SU-DHL-6 (cell line): ENCODE measurements around the gene CATSPER1.

Experiments
- CTCF ChIP-seq: fragments of 200-600 bp; sonication (generic); IDR thresholded peaks from one replicate; pipeline ENCODE4 v1.5.1; 2017; ENCODE audit warnings: antibody characterized with exemption, mild to moderate bottlenecking, low read length, moderate library complexity; ENCODE audit not compliant: insufficient read depth, poor library complexity, severe bottlenecking
- EZH2phosphoT487 ChIP-seq: fragments of 200-600 bp; sonication (generic), shearing (Covaris generic); conservative IDR thresholded peaks from 2 replicates; pipeline ENCODE4 v1.6.1; 2018; ENCODE audit warnings: mild to moderate bottlenecking, antibody characterized with exemption, low read length, moderate library complexity, mixed read lengths

- no peak for TF ChIP-seq CTCF
- no peak for TF ChIP-seq EZH2phosphoT487
Measured at GRCh38 chr11:66046901-66047300, 20.6 kb upstream of the CATSPER1 start.
